GM18526 (cell line): ENCODE results near the gene CLDN20.

Source experiments
- POLR2A ChIP-seq: IDR thresholded peaks from 3 replicates; pipeline ENCODE4 v1.6.1; 2011; ENCODE audit not compliant: insufficient read length; ENCODE audit errors: extremely low read depth

CLDN20 gene

DNA sequence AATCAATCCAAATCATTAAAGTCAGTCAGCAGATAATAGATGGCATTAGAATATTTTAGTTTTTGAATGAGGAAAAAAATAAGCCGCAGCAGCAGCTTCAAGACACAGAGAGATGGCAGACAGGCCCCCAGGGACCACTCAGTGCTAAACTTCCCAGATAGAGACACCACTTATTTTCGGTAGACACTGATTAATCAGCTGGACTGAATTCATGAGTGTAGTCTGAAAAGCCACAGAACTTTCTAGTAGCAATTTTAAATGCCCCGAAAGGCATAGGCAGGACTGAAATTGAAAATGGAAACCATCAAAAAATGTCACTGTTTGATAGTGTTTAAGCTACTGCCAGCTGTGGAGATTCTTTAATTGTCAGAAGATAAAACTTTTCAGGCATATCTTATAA is 3.1 kb upstream of the CLDN20 start:
- TF ChIP-seq POLR2A: no peak

DNA sequence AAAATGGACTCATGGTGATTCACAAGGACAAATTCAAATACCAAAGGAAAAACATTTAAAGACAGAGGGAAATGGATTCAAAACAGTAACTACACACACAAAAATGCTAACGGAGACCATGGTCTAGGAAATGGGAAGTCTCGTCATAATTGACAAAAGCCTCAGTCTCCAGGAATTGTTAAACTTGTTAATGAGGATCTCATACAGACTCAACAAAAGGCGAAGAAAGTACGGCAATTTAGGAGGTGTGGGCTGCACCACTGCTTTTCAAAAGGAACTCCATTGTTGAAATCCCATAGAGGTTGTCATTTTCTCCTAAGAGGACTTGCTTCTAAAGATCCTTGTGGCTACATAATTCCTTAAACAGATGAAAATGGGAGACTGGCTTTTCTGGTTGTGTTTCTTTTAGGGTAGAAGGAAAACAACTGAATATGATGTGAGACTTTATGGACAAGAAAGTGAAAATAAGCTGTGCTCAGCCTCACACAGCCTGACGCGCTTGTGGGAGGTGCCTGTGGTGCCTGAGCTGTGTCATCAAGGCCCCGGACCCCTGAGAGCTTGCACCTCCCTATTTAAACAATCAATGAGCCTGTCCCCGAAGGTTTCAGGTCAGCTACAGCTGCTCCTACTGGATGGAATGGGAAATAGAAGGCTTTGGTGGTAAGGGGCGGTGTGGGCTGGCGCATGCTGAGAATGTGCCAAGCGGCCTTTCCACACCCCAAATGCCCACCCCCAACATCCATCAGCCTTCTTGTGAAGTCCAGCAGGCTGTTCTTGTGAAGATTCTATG is 2.5 kb upstream of the CLDN20 start:
- no peak for TF ChIP-seq POLR2A

DNA sequence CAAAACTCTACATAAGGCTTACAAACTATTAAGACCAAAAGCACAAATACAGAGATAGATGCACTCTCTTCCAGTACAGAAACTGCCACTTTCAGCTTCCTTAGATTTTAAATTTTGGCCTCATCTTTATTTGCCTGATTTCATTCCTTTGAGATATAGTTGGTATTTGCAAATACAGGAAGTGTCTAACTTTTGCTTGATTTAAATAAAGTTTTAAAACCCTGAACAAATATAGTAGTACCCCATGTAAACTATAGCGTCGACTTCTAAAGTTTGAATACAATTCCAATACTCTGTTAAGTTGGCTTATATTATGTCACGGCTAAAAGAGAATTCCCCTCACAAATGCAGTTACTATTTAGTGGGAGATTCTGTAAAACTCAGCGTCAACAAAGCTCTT is 1.2 kb upstream of the CLDN20 start:
- no peak for TF ChIP-seq POLR2A

DNA sequence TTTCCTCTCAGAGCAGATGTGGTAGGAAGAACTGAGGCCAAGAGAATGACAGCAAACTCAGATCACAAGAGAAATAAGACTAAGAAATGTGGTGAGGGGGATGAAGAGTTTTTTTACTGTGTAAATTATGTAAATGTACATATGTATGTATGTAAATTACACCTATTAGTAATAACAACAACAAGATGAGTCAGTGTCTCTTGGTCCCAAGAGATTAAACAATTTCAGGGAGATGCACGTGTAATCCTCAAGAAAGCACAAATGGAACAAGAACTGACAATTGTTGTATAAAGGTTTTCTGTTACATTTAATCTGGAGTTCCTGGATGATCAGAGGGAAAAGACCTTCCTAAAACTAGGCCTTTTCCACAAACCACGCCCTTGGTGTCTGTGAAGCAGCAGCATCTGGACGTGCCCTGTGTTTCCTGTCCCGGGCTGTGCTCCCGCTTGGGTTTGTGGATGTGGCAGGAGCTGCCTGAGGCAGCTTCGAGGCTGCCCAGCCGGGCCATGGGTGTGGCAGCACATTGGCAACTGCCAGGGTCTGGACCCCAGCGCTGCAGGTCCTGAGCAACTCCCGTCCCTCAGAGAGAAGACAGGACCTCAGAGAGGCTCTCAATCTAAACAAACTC is 994 bp downstream of the CLDN20 start:
- no peak for TF ChIP-seq POLR2A

DNA sequence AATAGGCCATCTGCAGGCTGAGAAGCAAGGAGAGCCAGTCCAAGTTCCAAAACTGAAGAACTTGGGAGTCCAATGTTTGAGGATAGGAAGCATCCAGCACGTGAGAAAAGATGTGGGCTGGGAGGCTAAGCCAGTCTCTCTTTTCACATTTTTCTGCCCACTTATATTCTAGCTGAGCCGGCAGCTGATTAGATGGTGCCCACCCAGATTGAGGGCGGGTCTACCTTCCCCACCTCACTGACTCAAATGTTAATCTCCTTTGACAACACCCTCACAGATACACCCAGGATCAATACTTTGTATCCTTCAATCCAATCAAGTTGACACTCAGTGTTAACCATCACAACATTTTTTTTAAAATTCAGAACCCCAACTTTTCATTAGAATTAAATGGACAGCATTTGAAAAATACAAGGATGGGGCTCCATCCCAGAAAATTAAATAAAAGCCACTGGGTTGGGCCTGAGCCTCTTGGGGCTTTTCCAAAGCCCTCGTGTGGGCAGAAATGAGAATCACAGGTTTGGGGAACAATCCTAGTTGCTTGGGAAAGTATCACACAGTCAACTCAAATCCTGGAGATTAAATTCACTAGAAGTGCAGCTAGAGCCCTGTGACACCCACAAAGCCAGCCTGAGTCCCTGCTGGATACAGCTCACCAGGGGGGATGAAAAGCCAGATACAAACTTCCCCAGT is 2.2 kb downstream of the CLDN20 start:
- no peak for TF ChIP-seq POLR2A

DNA sequence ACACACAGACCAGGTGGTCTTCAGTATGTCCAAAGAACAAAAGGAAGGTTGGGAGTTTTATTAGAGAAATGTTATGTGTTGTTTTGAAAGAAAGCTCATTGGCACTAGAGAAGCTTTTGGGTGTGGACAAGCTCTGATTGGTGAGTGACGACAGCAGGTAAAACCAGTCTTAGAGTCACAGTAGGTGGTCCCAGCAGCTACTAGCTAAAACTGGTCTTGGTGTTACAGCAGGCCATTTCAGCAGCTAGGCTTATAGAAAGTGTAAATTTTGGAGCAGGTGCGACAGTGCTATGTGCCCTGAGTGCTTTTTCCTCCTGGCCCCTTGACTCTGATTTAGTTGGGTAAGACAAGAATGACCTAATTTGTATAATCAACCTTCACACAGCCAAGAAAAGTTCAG is 3.6 kb downstream of the CLDN20 start:
- no peak for TF ChIP-seq POLR2A

DNA sequence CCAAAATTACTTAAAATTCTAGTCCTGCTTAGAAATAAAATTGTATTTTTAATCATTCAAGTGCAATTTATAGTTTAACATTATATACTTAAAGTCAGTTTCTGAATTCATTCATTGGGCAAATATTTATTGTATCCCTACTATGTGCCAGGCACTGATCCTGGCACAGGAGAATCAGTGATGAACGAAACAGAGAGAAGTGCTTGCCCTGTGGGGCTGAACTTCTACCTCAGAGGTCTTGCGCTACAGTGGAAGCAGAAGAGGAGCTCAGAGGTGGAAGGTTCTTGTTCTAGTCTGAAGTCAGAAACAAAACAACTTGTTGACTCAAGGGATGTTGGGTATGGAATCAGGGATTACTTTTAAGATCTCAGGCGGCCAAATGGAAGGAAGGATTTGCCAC is 6.0 kb downstream of the CLDN20 start:
- no peak for TF ChIP-seq POLR2A

DNA sequence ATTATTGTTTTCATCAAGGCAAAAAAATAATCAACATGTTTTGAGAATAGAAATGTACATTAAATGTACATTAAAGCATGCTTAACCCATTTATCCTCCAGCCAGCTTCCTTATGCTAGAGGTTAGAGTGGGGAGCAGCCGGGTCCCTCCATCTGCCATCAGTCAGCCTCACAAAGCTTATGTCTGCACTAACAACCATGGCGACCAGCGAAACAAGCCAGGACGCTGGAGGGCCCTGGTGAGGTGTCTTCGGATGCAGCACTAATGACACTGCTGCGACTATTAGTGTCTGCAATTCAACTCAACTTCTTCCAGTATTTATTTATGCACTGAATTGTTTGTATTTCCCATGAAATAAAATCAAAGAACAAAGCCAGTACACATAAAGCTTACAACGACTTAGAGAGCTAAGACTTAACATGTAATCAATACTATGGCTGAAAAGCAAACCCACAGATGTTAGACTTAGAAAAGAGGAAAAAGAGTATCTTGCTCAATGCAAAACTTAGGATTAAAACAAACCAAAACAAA is 6.8 kb downstream of the CLDN20 start:
- TF ChIP-seq POLR2A: no peak

DNA sequence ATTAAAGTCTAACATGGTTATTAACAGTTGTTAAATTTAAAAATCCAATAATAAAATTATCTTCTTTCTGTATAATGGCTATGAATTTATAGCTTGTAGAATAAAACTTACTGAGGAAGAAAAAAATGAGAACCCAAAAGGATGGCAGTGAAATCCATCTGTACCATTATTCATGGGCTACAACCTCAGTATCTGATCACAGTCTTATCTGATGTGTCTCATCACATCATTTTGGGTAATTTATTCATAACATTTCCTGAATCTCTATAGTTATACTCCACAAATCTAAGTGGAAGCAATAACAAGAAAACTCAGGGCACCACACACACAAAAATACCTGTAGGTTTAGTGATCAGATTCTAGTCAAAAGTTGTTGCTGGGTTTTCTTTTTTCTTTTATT is 7.3 kb downstream of the CLDN20 start:
- no peak for TF ChIP-seq POLR2A

DNA sequence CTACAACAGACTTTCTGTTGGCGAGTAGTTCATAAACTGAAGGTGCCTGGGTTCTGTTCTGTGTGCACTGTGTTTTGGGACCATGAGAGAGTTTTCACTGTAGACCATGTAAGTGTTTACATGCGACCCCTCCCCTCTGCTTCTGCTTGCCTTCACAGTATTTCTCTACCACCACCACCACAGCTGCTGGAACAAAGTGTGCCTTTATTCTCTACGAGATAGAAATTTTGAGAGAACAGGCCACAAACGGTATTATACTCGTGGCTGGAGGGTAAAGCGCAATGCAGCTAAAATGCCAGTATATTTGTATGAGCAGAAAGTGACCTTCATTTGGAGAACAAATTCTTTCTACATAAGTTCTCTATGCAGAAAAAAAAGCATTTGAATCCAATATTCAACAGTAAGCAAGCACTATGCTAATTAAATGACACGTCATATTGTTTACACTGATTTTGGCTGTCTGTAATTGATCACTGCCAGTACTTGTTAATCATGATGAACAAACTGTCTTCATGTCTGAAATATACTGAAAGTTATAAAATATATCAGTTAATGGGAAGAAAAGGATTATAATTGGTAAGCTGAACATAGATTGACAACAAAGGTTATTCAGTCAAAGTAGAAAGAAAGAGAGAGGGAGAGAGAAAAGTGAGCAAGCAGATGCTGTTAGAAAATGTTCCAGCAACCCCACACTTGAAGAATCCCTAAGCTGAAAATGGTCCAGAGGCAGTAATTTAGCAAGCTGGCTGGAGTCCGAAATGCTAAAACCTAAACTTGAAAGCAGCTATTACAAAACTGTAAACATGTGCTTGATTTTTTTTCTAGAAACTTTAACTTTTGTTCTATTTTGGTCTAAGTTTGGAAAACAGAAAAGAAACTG is 8.8 kb downstream of the CLDN20 start:
- no peak for TF ChIP-seq POLR2A

DNA sequence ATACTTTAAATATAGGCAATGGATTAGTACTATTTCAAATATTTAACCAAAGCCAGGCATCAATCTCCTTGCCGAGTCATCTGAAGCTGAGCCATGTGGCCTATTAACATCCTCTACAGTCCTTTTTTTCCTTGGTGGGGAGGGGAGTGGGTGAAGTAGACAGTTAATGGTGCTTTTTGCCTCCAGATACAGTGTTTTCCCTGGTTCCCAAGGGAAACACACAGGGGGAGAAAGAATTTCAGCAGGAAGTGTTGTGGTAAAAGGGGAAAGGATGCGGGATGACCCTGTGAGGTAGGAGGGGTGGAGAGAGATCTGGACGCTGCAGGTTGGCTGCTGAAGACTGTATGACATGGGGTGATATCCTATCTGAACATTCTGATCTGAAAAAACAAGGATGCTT is 9.6 kb downstream of the CLDN20 start:
- no peak for TF ChIP-seq POLR2A

DNA sequence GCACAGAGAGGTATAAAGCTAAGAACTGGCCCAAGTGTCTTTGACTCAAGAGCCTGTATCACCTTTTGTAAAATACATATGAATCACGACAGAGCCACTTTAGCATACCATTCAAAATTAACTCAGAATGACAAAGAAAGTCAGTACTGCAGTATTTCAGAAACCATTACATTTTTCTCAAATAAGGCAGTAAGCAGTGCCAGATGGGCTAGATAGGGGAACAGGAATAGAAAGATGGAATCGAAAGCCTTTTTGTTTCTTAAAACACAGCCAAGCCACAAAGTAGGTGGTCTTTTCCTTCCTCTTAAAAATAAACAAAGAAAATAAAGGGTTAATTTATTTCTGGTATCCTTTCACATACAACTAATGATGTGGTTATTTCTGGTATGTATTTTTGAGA is 10.3 kb downstream of the CLDN20 start:
- no peak for TF ChIP-seq POLR2A

DNA sequence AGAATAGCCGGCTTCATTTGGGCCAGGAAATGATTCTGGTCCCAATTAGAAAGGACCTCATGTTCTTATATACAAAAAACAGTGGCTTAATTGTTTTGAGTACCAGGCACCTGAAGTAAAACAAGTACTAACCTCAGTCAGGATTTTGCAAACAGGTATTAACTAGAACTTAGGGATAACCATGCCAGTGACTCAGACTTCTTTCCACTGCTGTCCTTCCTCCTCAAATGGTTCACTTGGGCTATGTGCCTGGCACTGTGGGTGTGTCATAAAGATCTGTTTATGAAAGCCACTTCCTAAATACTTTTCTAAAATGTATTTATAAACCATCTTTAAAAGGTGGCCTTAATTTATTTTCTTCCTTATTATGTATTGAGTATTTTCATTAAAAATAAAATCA is 10.7 kb downstream of the CLDN20 start:
- no peak for TF ChIP-seq POLR2A

DNA sequence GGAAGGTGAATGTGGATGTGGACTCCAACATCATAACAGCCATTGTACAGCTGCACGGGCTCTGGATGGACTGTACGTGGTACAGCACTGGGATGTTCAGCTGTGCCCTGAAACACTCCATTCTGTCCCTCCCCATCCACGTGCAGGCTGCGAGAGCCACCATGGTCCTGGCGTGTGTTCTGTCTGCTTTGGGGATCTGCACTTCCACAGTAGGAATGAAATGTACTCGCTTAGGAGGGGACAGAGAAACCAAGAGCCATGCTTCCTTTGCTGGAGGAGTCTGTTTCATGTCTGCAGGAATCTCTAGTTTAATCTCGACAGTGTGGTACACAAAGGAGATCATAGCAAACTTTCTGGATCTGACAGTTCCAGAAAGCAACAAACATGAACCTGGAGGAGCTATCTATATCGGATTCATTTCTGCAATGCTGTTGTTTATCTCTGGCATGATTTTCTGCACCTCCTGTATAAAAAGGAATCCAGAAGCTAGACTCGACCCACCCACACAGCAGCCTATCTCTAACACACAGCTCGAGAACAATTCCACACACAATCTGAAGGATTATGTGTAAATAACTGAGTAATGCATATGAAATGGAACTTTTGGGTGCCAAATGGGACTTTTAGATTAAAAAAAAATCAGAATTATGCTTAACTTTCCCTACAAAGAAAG is 12.1 kb downstream of the CLDN20 start:
- no peak for TF ChIP-seq POLR2A

DNA sequence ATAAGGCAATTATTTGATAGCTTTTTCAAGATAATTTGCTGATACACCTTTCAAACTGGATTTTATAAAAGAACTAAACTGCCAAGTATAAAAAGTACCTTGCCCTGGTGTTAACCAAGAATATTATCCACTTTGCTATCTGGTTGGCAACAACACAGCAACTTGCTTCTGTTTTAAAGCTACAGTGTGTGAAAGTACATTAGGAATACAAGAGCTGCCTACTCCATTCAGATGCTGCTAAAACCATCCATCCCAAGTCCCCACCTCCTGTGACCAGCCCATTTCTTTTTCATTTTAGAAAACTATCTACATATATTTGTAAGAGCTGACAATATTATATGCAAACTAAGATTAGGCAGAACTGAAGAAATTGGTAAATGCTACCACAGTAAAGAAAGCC is 12.8 kb downstream of the CLDN20 start:
- no peak for TF ChIP-seq POLR2A
